HepG2 (cell line): ENCODE measurements around the gene ZBTB18. TPM values are rescaled to one million over a fixed set of nuclear protein-coding genes. Genes with fewer than 3 reads are reported as not detected.

Experiments
- ATAC-seq: fragments of 200-7000 bp; cut with Tn5 transposase; 3 replicates; pipeline ENCODE4 v1.9.1; 2020; ENCODE audit warnings: mild to moderate bottlenecking, moderate library complexity
- BruUV-seq: library from RNA; stranded (reverse); fragments of 400-500 nt; replicated peaks from 2 replicates; lab custom pipeline; 2021; lab: Mats Ljungman, UMichigan
- CTCF ChIA-PET: fragments of 300-600 bp; formaldehyde crosslinking; extraction: SDS; loops from one replicate; lab custom pipeline; 2021; ENCODE audit warnings: low total read pairs, inconsistent platforms, low intra/inter-chr PET ratio; lab: Yijun Ruan, JAX
- POLR2A ChIA-PET: fragments of 350-600 bp; sonication (Branson Sonifier 250); formaldehyde crosslinking; loops from one replicate; lab custom pipeline; 2020; ENCODE audit warnings: antibody characterized with exemption, inconsistent platforms; lab: Yijun Ruan, JAX
- DNase-seq: peaks from one replicate; pipeline ENCODE4 v3.0.0-alpha.2; 2015; ENCODE audit warnings: low spot score
- FAIRE-seq: peaks from 3 replicates; lab custom pipeline; 2011; peaks lifted over from hg19 to GRCh38; lab: Jason Lieb, UNC
- H2AFZ ChIP-seq: one replicate; pipeline ENCODE4 v1.6.1; 2011; ENCODE audit warnings: low read length, inconsistent platforms
- H3K27ac ChIP-seq: fragments of 300-600 bp; 3 replicates; pipeline ENCODE4 v1.8.0; 2011; ENCODE audit warnings: mixed run types, mild to moderate bottlenecking, mixed read lengths, low read length, inconsistent platforms; ENCODE audit not compliant: insufficient read depth; ENCODE audit errors: extremely low read length
- H3K27me3 ChIP-seq, 2 experiments: fragments of 200-600 bp in 1 of 2; 2 replicates in 1 of 2; 3 replicates in 1 of 2; pipeline versions ENCODE4 v1.6.0 to v1.8.0; 2011; ENCODE audit warnings: low read length in 2 of 2, mild to moderate bottlenecking in 2 of 2, moderate library complexity in 2 of 2, inconsistent platforms in 1 of 2; ENCODE audit not compliant: insufficient read depth in 2 of 2, control insufficient read depth in 1 of 2
- H3K36me3 ChIP-seq, 2 experiments: fragments of 200-600 bp in 1 of 2; replicated peaks in 1 of 2; 2 replicates in 1 of 2; 3 replicates in 1 of 2; pipeline versions ENCODE4 v1.5.1 to v1.8.0; 2011; ENCODE audit warnings: low read length in 2 of 2, inconsistent platforms in 1 of 2; ENCODE audit not compliant: insufficient read depth in 2 of 2, control insufficient read depth in 1 of 2
- H3K4me1 ChIP-seq: 2 replicates; pipeline ENCODE4 v1.5.1; 2012; ENCODE audit warnings: low read length, inconsistent platforms; ENCODE audit not compliant: insufficient read depth
- H3K4me2 ChIP-seq: 2 replicates; pipeline ENCODE4 v1.6.0; 2011; ENCODE audit warnings: low read depth, low read length, inconsistent platforms
- H3K4me3 ChIP-seq, 3 experiments: fragments of 200-600 bp in 1 of 3; sonication (generic), shearing (Covaris generic) in 1 of 3; replicated peaks in 1 of 3; 2 replicates each; pipeline ENCODE4 v1.5.1; 2011 to 2016; ENCODE audit warnings: low read length in 3 of 3, inconsistent platforms in 2 of 3, low read depth in 2 of 3, mild to moderate bottlenecking in 2 of 3, control low read depth in 1 of 3, mixed read lengths in 1 of 3; ENCODE audit not compliant: insufficient read depth in 1 of 3
- H3K79me2 ChIP-seq: one replicate; pipeline ENCODE4 v1.6.1; 2011; ENCODE audit warnings: low read length, inconsistent platforms; ENCODE audit not compliant: insufficient read depth
- H3K9ac ChIP-seq: 2 replicates; pipeline ENCODE4 v1.6.0; 2011; ENCODE audit warnings: mild to moderate bottlenecking, low read depth, low read length, inconsistent platforms; ENCODE audit not compliant: insufficient read depth
- H3K9me3 ChIP-seq: 2 replicates; pipeline ENCODE4 v1.5.1; 2012; ENCODE audit warnings: mild to moderate bottlenecking, low read length
- H4K20me1 ChIP-seq: 2 replicates; pipeline ENCODE4 v1.6.0; 2011; ENCODE audit warnings: inconsistent platforms, mild to moderate bottlenecking, low read length, moderate library complexity; ENCODE audit not compliant: insufficient read depth
- AFF4 ChIP-seq: sonication (generic); formaldehyde crosslinking; IDR thresholded peaks from 2 replicates; pipeline ENCODE4 v1.4.0; 2020; ENCODE audit warnings: missing genetic modification reagents
- EP300 ChIP-seq, 3 experiments: sonication (generic) in 1 of 3; formaldehyde crosslinking in 1 of 3; IDR thresholded peaks; 2 replicates each; pipeline versions ENCODE4 v1.5.1 to v1.6.1; 2011 to 2020; ENCODE audit warnings: low read depth in 2 of 3, low read length in 2 of 3, borderline replicate concordance in 1 of 3, improper control_type of control experiment in 1 of 3, mild to moderate bottlenecking in 1 of 3, missing genetic modification reagents in 1 of 3, moderate library complexity in 1 of 3
- GRHL1 ChIP-seq: sonication (generic); formaldehyde crosslinking; conservative IDR thresholded peaks from 2 replicates; pipeline ENCODE4 v1.8.0; 2022; ENCODE audit warnings: missing genetic modification reagents
- MBD4 ChIP-seq: IDR thresholded peaks from 2 replicates; pipeline ENCODE4 v1.6.1; 2012; ENCODE audit warnings: low read length, inconsistent platforms, borderline replicate concordance
- MYC ChIP-seq: sonication (generic); formaldehyde crosslinking; IDR thresholded peaks from 2 replicates; pipeline ENCODE4 v1.9.0; 2021; ENCODE audit warnings: missing genetic modification reagents, borderline replicate concordance
- PHF5A ChIP-seq: IDR thresholded peaks from one replicate; pipeline ENCODE4 v1.6.1; 2018; ENCODE audit warnings: low read depth, missing genetic modification reagents; ENCODE audit not compliant: unreplicated experiment
- SNAI1 ChIP-seq: sonication (generic); formaldehyde crosslinking; IDR thresholded peaks from 2 replicates; pipeline ENCODE4 v1.5.0; 2020; ENCODE audit warnings: mild to moderate bottlenecking, missing genetic modification reagents, borderline replicate concordance
- SRSF1 ChIP-seq: fragments of 200-400 bp; formaldehyde crosslinking; optimal IDR thresholded peaks from 2 replicates; pipeline ENCODE3; 2017; ENCODE audit warnings: mild to moderate bottlenecking, low read depth, low read length, moderate library complexity
- SUZ12 ChIP-seq: fragments of 150-350 bp; IDR thresholded peaks from 2 replicates; pipeline ENCODE4 v1.6.1; 2014; ENCODE audit warnings: low read depth, low read length
- TIGD3 ChIP-seq: sonication (generic); formaldehyde crosslinking; IDR thresholded peaks from 2 replicates; pipeline ENCODE4 v1.5.1; 2020; ENCODE audit warnings: mild to moderate bottlenecking, missing genetic modification reagents, borderline replicate concordance
- ZFP36 ChIP-seq: fragments of 150-350 bp; IDR thresholded peaks from 2 replicates; pipeline ENCODE4 v1.6.1; 2018; ENCODE audit warnings: borderline replicate concordance, low read length, low read depth; ENCODE audit not compliant: partially characterized antibody
- ZNF317 ChIP-seq: sonication (generic); formaldehyde crosslinking; IDR thresholded peaks from 2 replicates; pipeline ENCODE4 v1.5.0; 2020; ENCODE audit warnings: mild to moderate bottlenecking, missing genetic modification reagents
- ZNF431 ChIP-seq: sonication (generic); formaldehyde crosslinking; IDR thresholded peaks from 2 replicates; pipeline ENCODE4 v1.9.0; 2022; ENCODE audit warnings: missing genetic modification reagents, low read depth, mild to moderate bottlenecking, borderline replicate concordance
- ZNF644 ChIP-seq: IDR thresholded peaks from 2 replicates; pipeline ENCODE4 v1.6.1; 2016; ENCODE audit warnings: low read depth
- ZNF670 ChIP-seq: sonication (generic); formaldehyde crosslinking; IDR thresholded peaks from 2 replicates; pipeline ENCODE4 v1.8.0; 2022; ENCODE audit warnings: mild to moderate bottlenecking, missing genetic modification reagents, borderline replicate concordance
- ZNF737 ChIP-seq: sonication (generic); formaldehyde crosslinking; IDR thresholded peaks from 2 replicates; pipeline ENCODE4 v1.5.0; 2020; ENCODE audit warnings: missing genetic modification reagents, mild to moderate bottlenecking, borderline replicate concordance
- WGBS: methylation state at CpG from one replicate; pipeline ENCODE4 v1.1.6; 2017; ENCODE audit warnings: low lambda C conversion rate; 5-methylcytosine and 5-hydroxymethylcytosine counted together
- in situ Hi-C: cut with HindIII; loops from 2 replicates; pipeline ENCODE4 v1.10.0; 2017; ENCODE audit warnings: low pct_unique_long_range_greater_than_20kb; ENCODE audit not compliant: extremely low pct_ligation_motif_present
- intact Hi-C: fragments of 100-400 bp; cut with micrococcal nuclease; formaldehyde crosslinking; loops from one replicate; pipeline ENCODE4 v1.10.0; 2022; ENCODE audit not compliant: unreplicated experiment
- polyA plus RNA-seq, 8 experiments: library from polyadenylated mRNA; depleted of rRNA in 3 of 8; stranded (reverse) in 7 of 8; unstranded in 1 of 8; fragments of >200 nt; fragmentation: Illumina TruSeq in 4 of 8; extraction: Trizol in 4 of 8; gene quantifications; 2 replicates each; pipeline versions ENCODE4 v1.2.1 to v1.2.3, GENCODE V29; 2011 to 2016; ENCODE audit warnings: low read depth in 4 of 8, missing spikeins in 1 of 8, mixed read lengths in 1 of 8; ENCODE audit not compliant: insufficient read depth in 1 of 8
- total RNA-seq, 5 experiments: library from RNA; depleted of rRNA; stranded (reverse); fragments of >200 nt; fragmentation: Illumina TruSeq; extraction: Trizol; gene quantifications; 2 replicates each; pipeline ENCODE4 v1.2.3, GENCODE V29; 2016; ENCODE audit warnings: low read depth in 1 of 5

Gene ZBTB18
- total and polyA plus RNA-seq, 2 of the 13 experiments (the other 11 are each of a cell fraction or from before 2014, with no cell fraction given) = 3.1 to 4.3 TPM

- TF ChIP-seq GRHL1 (CRISPR knock-in tag) (no peak), ZFP36 (no peak)
These were observed 43.9 kb downstream of the ZBTB18 start (continued) for GRCh38 chr1:244094880-244095528.

GRCh38 chr1:244095529-244095911 is 44.4 kb downstream of the ZBTB18 start:
- CTCF ChIA-PET = no interaction called here
- WGBS = 8% methylated on average over 4 of the region's 4 CpGs
- no peak for FAIRE-seq
- no peaks in the 10 kb centered on the region for H4K20me1 ChIP-seq
- no peak for ATAC-seq
- no peaks in the 10 kb centered on the region for H3K4me1 ChIP-seq
- H3K4me3 ChIP-seq = no peak overlapping the region
- no peaks in the 10 kb centered on the region for H3K9me3 ChIP-seq
- no peak for DNase-seq
- POLR2A ChIA-PET = no interaction called here
- no peak overlapping the region for H3K9ac ChIP-seq
- intact Hi-C loops = no loop called here
- H3K4me2 ChIP-seq = no peak overlapping the region
- no peak overlapping the region for H3K27ac ChIP-seq
- H3K27me3 ChIP-seq = peaks cover 0 to 13% of the 10 kb centered on the region in 2 experiments; a peak in 2 of 5 replicates
- H3K79me2 ChIP-seq = no peaks in the 10 kb centered on the region
- H3K36me3 ChIP-seq = no peaks in the 10 kb centered on the region
- in situ Hi-C loops = no loop called here
- no TSS peak for BruUV-seq
- no peak overlapping the region for H2AFZ ChIP-seq
- no peak for TF ChIP-seq EP300 (IDR thresholded peaks at IDR 0.05; ENCODE audit: low read depth in 2 of 2, low read length in 2 of 2)
- TF ChIP-seq EP300 (CRISPR knock-in tag; IDR thresholded peaks at IDR 0.05; ENCODE audit: borderline replicate concordance) = no peak
- TF ChIP-seq ZNF644 = no peak
- no peak for TF ChIP-seq ZNF670
- TF ChIP-seq MYC (CRISPR knock-in tag) = no peak
- no peak for TF ChIP-seq SRSF1
- TF ChIP-seq ZNF431 = no peak
- TF ChIP-seq SUZ12 = no peak
- no peak for TF ChIP-seq ZNF317 (CRISPR knock-in tag)
- no peak for TF ChIP-seq AFF4 (CRISPR knock-in tag)
- TF ChIP-seq PHF5A (CRISPR knock-in tag) = no peak
- TF ChIP-seq MBD4 = no peak
- no peak for TF ChIP-seq ZNF737 (CRISPR knock-in tag)
- TF ChIP-seq TIGD3 (CRISPR knock-in tag) = no peak
- TF ChIP-seq SNAI1 (CRISPR knock-in tag) = no peak
